ENCODE data around the gene SCYL1.

The SCYL1 gene

GRCh38 chr11:65538232-65538914 is 13.5 kb downstream of the SCYL1 start:
- H3K79me2 ChIP-seq (ENCODE audit: insufficient read depth, low read length), result no peaks in the 10 kb centered on the region
- peaks cover 31% of the 10 kb centered on the region for H3K36me3 ChIP-seq (ENCODE audit: insufficient read depth, low read length)
- DNase-seq (no peak), ATAC-seq (ENCODE audit: insufficient read depth, low read depth) (no peak)
- H3K27ac ChIP-seq (ENCODE audit: low read length), result no peak overlapping the region
- H4K20me1 ChIP-seq (ENCODE audit: insufficient read depth, low read length), result 0 out of 2 replicates have a peak, but pooled peaks cover 4% of the 10 kb centered on the region
- H3K4me2 ChIP-seq (ENCODE audit: insufficient read depth, low read length), result no peak overlapping the region
- H3K4me1 ChIP-seq (ENCODE audit: insufficient read depth, low read length), result peaks cover 20% of the 10 kb centered on the region
- TF ChIP-seq CTCF (IDR thresholded peaks at IDR 0.05; ENCODE audit: borderline replicate concordance, extremely low read depth, low read length, poor library complexity, severe bottlenecking) (no peak), EZH2 (IDR thresholded peaks at IDR 0.05; ENCODE audit: borderline replicate concordance, low read depth, low read length, severe bottlenecking) (no peak)
- H3K9me3 ChIP-seq (ENCODE audit: insufficient read depth, low read length, severe bottlenecking), result no peaks in the 10 kb centered on the region
- H3K4me3 ChIP-seq (ENCODE audit: low read depth in 1 of 2, low read length in 2 of 2), result no peak overlapping the region
- no peak overlapping the region for H2AFZ ChIP-seq (ENCODE audit: low read depth, low read length)
- H3K9ac ChIP-seq (ENCODE audit: low read depth, low read length), result no peak overlapping the region
- no peaks in the 10 kb centered on the region for H3K27me3 ChIP-seq (ENCODE audit: insufficient read depth, low read length, poor library complexity)

DNA sequence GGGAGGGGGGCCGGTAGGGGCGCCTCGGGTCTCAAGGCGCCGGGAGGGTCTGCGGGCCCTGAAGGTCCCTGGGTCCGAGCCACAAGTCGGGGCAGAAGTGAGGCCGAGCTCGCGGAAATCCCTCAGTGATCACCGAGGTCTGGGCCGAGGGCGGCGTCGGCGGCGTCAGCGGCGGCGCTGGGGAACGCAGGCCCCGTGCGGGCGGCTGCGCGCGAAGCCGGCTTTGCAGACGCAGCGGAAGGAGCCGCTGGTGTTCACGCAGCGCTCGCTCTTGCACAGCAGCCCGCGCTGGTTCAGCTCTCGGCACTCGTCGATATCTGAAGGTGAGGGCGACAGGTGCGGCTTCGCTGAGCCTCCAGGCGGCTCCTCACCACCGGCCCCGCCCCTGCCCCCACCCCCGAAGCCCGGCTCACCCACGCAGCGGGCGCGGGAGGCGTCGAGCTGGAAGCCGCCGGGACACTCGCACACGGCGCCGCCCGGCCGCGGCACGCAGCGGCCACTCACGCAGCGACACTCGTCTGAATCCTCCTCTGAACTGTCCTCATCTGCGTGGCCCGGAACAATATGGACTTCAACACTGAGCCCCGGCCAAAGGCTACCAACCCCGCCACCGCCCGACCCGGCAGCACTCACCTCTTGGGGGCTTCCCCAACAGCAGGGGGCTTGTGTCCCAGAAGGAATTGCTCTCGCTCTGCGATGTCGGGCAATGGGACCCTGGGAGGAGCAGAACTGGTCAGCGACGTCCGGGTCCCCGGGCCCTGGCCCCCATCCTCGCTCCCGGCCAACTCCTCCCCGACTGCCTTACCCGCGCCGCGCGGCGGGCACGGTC is 14.2 kb downstream of the SCYL1 start:
- ATAC-seq (ENCODE audit: insufficient read depth, low read depth) (no peak), DNase-seq (no peak)
- Histone ChIP-seq H3K27me3 (ENCODE audit: insufficient read depth, low read length, poor library complexity) (no peaks in the 10 kb centered on the region), H4K20me1 (ENCODE audit: insufficient read depth, low read length) (0 out of 2 replicates have a peak, but pooled peaks cover 4% of the 10 kb centered on the region), H3K9me3 (ENCODE audit: insufficient read depth, low read length, severe bottlenecking) (no peaks in the 10 kb centered on the region), H3K4me2 (ENCODE audit: insufficient read depth, low read length) (no peak overlapping the region), H2AFZ (ENCODE audit: low read depth, low read length) (no peak overlapping the region), H3K36me3 (ENCODE audit: insufficient read depth, low read length) (peaks cover 31% of the 10 kb centered on the region), H3K4me1 (ENCODE audit: insufficient read depth, low read length) (peaks cover 20% of the 10 kb centered on the region), H3K79me2 (ENCODE audit: insufficient read depth, low read length) (no peaks in the 10 kb centered on the region), H3K9ac (ENCODE audit: low read depth, low read length) (no peak overlapping the region), H3K4me3 (ENCODE audit: low read depth in 1 of 2, low read length in 2 of 2) (no peak overlapping the region), H3K27ac (ENCODE audit: low read length) (no peak overlapping the region)
- TF ChIP-seq CTCF (IDR thresholded peaks at IDR 0.05; ENCODE audit: borderline replicate concordance, extremely low read depth, low read length, poor library complexity, severe bottlenecking) (no peak), EZH2 (IDR thresholded peaks at IDR 0.05; ENCODE audit: borderline replicate concordance, low read depth, low read length, severe bottlenecking) (no peak)

DNA sequence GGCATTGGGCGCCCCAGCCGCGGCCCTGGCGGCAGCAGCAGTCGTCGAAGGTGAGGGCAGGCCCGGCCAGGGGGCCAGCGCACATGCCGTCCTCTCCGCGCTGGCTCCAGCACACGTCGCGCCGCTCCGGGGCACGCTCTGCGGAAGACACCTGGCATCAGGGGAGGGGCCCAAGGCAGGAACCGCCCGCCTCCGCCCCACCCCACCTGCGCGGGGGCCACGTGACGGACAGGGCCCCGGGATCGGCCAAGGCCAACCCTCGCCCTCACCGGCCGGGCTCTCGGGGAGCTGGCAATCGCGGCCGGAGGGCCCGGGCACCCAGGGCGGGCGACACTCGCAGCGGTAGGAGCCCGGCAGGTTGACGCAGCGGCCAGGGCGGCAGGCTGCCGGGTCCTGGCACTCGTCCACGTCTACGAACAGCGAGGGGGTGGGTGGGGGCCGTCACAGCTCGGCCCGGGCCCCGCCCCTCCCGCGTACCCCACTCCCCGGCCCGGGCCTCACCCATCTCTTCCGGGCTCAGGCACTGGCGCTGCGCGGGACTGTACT is 14.9 kb downstream of the SCYL1 start:
- H3K9ac ChIP-seq (ENCODE audit: low read depth, low read length), result no peak overlapping the region
- ATAC-seq (ENCODE audit: insufficient read depth, low read depth) (peak; percentile 66), DNase-seq (no peak)
- peaks cover 20% of the 10 kb centered on the region for H3K4me1 ChIP-seq (ENCODE audit: insufficient read depth, low read length)
- TF ChIP-seq CTCF (IDR thresholded peaks at IDR 0.05; ENCODE audit: borderline replicate concordance, extremely low read depth, low read length, poor library complexity, severe bottlenecking), result no peak
- TF ChIP-seq EZH2 (IDR thresholded peaks at IDR 0.05; ENCODE audit: borderline replicate concordance, low read depth, low read length, severe bottlenecking), result no peak
- H3K9me3 ChIP-seq (ENCODE audit: insufficient read depth, low read length, severe bottlenecking), result no peaks in the 10 kb centered on the region
- no peak overlapping the region for H2AFZ ChIP-seq (ENCODE audit: low read depth, low read length)
- H3K27ac ChIP-seq (ENCODE audit: low read length), result no peak overlapping the region
- peak overlapping the region; percentile 65 for H3K4me2 ChIP-seq (ENCODE audit: insufficient read depth, low read length)
- no peaks in the 10 kb centered on the region for H3K79me2 ChIP-seq (ENCODE audit: insufficient read depth, low read length)
- 0 out of 2 replicates have a peak, but pooled peaks cover 4% of the 10 kb centered on the region for H4K20me1 ChIP-seq (ENCODE audit: insufficient read depth, low read length)
- no peak overlapping the region; a peak in 1 of 4 replicates for H3K4me3 ChIP-seq (ENCODE audit: low read depth in 1 of 2, low read length in 2 of 2)
- H3K27me3 ChIP-seq (ENCODE audit: insufficient read depth, low read length, poor library complexity), result no peaks in the 10 kb centered on the region
- H3K36me3 ChIP-seq (ENCODE audit: insufficient read depth, low read length), result peaks cover 31% of the 10 kb centered on the region
